H9 (cell line): ENCODE results near the gene SMPX. TPM values are rescaled to one million over a fixed set of nuclear protein-coding genes. Genes with fewer than 3 reads are reported as not detected.

Experiments used
- DNase-seq: peaks from one replicate; pipeline ENCODE4 v3.0.0-alpha.2; 2017
- H2AFZ ChIP-seq: one replicate; pipeline ENCODE4 v1.6.1; 2013; ENCODE audit warnings: mild to moderate bottlenecking, low read length, control low read depth, moderate library complexity
- H2AK5ac ChIP-seq: 2 replicates; pipeline ENCODE4 v1.6.1; 2013; ENCODE audit warnings: low read length, control low read depth, mixed read lengths; ENCODE audit not compliant: insufficient read length
- H2BK120ac ChIP-seq: one replicate; pipeline ENCODE4 v1.6.1; 2013; ENCODE audit warnings: low read depth, mild to moderate bottlenecking, low read length, control low read depth, inconsistent platforms; ENCODE audit not compliant: poor library complexity, severe bottlenecking
- H2BK12ac ChIP-seq: 2 replicates; pipeline ENCODE4 v1.6.1; 2013; ENCODE audit warnings: low read length, control low read depth, mixed read lengths, low read depth; ENCODE audit not compliant: insufficient read length
- H2BK15ac ChIP-seq: 2 replicates; pipeline ENCODE4 v1.6.1; 2013; ENCODE audit warnings: low read depth, low read length, control low read depth
- H2BK20ac ChIP-seq: one replicate; pipeline ENCODE4 v1.6.1; 2013; ENCODE audit warnings: low read depth, mild to moderate bottlenecking, low read length, control low read depth, inconsistent platforms; ENCODE audit not compliant: poor library complexity, severe bottlenecking
- H2BK5ac ChIP-seq: 2 replicates; pipeline ENCODE4 v1.6.1; 2013; ENCODE audit warnings: low read length, control low read depth, mixed read lengths; ENCODE audit not compliant: insufficient read length
- H3K14ac ChIP-seq: 2 replicates; pipeline ENCODE4 v1.6.1; 2013; ENCODE audit warnings: low read length, control low read depth; ENCODE audit not compliant: insufficient read depth
- H3K18ac ChIP-seq: 2 replicates; pipeline ENCODE4 v1.6.1; 2013; ENCODE audit warnings: low read depth, mild to moderate bottlenecking, mixed read lengths, low read length, control low read depth; ENCODE audit not compliant: insufficient read length
- H3K23ac ChIP-seq: 2 replicates; pipeline ENCODE4 v1.6.1; 2013; ENCODE audit warnings: low read length, control low read depth, mixed read lengths, low read depth; ENCODE audit not compliant: insufficient read length
- H3K23me2 ChIP-seq: 2 replicates; pipeline ENCODE4 v1.6.1; 2013; ENCODE audit warnings: low read depth, mild to moderate bottlenecking, mixed read lengths, low read length, control low read depth; ENCODE audit not compliant: insufficient read length, poor library complexity, severe bottlenecking
- H3K27ac ChIP-seq: 2 replicates; pipeline ENCODE4 v1.5.1; 2013; ENCODE audit warnings: low read length, control low read depth, mixed read lengths, low read depth; ENCODE audit not compliant: insufficient read length
- H3K27me3 ChIP-seq: 2 replicates; pipeline ENCODE4 v1.6.1; 2013; ENCODE audit warnings: low read length, control low read depth, inconsistent platforms; ENCODE audit not compliant: insufficient read depth
- H3K4ac ChIP-seq: 2 replicates; pipeline ENCODE4 v1.6.1; 2013; ENCODE audit warnings: low read depth, mild to moderate bottlenecking, control low read depth, inconsistent platforms, low read length, moderate library complexity
- H3K4me1 ChIP-seq: 2 replicates; pipeline ENCODE4 v1.6.1; 2013; ENCODE audit warnings: low read length, control low read depth, inconsistent platforms; ENCODE audit not compliant: insufficient read depth
- H3K4me2 ChIP-seq: 2 replicates; pipeline ENCODE4 v1.6.1; 2013; ENCODE audit warnings: low read length, control low read depth, mixed read lengths; ENCODE audit not compliant: insufficient read length, insufficient read depth
- H3K56ac ChIP-seq: 2 replicates; pipeline ENCODE4 v1.6.1; 2013; ENCODE audit warnings: low read depth, mild to moderate bottlenecking, mixed read lengths, low read length, control low read depth; ENCODE audit not compliant: insufficient read length
- H3K79me1 ChIP-seq: 2 replicates; pipeline ENCODE4 v1.6.1; 2013; ENCODE audit warnings: low read depth, mild to moderate bottlenecking, moderate library complexity, low read length, control low read depth, inconsistent platforms; ENCODE audit not compliant: insufficient read depth, poor library complexity, severe bottlenecking
- H3K79me2 ChIP-seq: 2 replicates; pipeline ENCODE4 v1.6.1; 2013; ENCODE audit warnings: low read length, control low read depth, inconsistent platforms; ENCODE audit not compliant: insufficient read depth
- H3K9ac ChIP-seq: 2 replicates; pipeline ENCODE4 v1.6.1; 2013; ENCODE audit warnings: low read length, control low read depth, mixed read lengths; ENCODE audit not compliant: insufficient read length; ENCODE audit errors: extremely low read depth
- H3K9me3 ChIP-seq: one replicate; pipeline ENCODE4 v1.6.1; 2013; ENCODE audit warnings: low read depth, low read length, inconsistent platforms; ENCODE audit not compliant: control insufficient read depth
- H3T11ph ChIP-seq: one replicate; pipeline ENCODE4 v1.6.1; 2013; ENCODE audit warnings: mild to moderate bottlenecking, low read length, control low read depth, inconsistent platforms
- H4K20me1 ChIP-seq: one replicate; pipeline ENCODE4 v1.6.1; 2013; ENCODE audit not compliant: control insufficient read depth, insufficient read length, insufficient read depth
- H4K5ac ChIP-seq: 2 replicates; pipeline ENCODE4 v1.6.1; 2013; ENCODE audit warnings: low read depth, mild to moderate bottlenecking, mixed read lengths, low read length, control low read depth; ENCODE audit not compliant: insufficient read length
- H4K8ac ChIP-seq: replicated peaks from 2 replicates; pipeline ENCODE4 v1.6.1; 2013; ENCODE audit warnings: low read length, control low read depth, mixed read lengths, low read depth; ENCODE audit not compliant: insufficient read length
- H4K91ac ChIP-seq: 2 replicates; pipeline ENCODE4 v1.6.1; 2013; ENCODE audit warnings: low read depth, mild to moderate bottlenecking, moderate library complexity, mixed read lengths, low read length, control low read depth; ENCODE audit not compliant: insufficient read length
- H3K27ac Mint-ChIP-seq, 3 experiments: 2 replicates in 2 of 3; 3 replicates in 1 of 3; pipeline ENCODE4 v1.8.0; 2020 to 2021; ENCODE audit warnings: mixed read lengths in 3 of 3, mild to moderate bottlenecking in 1 of 3, moderate library complexity in 1 of 3
- H3K27me3 Mint-ChIP-seq: 2 replicates; pipeline ENCODE4 v1.8.0; 2021; ENCODE audit warnings: low read depth, mild to moderate bottlenecking, moderate library complexity, mixed read lengths
- H3K36me3 Mint-ChIP-seq, 3 experiments: 2 replicates in 2 of 3; 3 replicates in 1 of 3; pipeline ENCODE4 v1.8.0; 2020 to 2021; ENCODE audit warnings: low read depth in 3 of 3, mixed read lengths in 3 of 3; ENCODE audit not compliant: insufficient read depth in 1 of 3
- H3K4me1 Mint-ChIP-seq, 2 experiments: 2 replicates each; pipeline ENCODE4 v1.8.0; 2020; ENCODE audit warnings: mixed read lengths in 2 of 2
- H3K4me3 Mint-ChIP-seq, 2 experiments: 2 replicates in 1 of 2; 3 replicates in 1 of 2; pipeline ENCODE4 v1.8.0; 2020 to 2021; ENCODE audit warnings: mild to moderate bottlenecking in 2 of 2, mixed read lengths in 2 of 2, moderate library complexity in 1 of 2
- H3K9me3 Mint-ChIP-seq, 2 experiments: 2 replicates in 1 of 2; 3 replicates in 1 of 2; pipeline ENCODE4 v1.8.0; 2020; ENCODE audit warnings: mild to moderate bottlenecking in 2 of 2, mixed read lengths in 2 of 2, moderate library complexity in 1 of 2
- CTCF ChIP-seq: fragments of 200-600 bp; sonication (generic); conservative IDR thresholded peaks from 3 replicates; pipeline ENCODE4 v1.8.0; 2021; ENCODE audit warnings: antibody characterized with exemption, mild to moderate bottlenecking
- WGBS: extraction: QIAGEN DNeasy Blood & Tissue Kit; methylation state at CpG from one replicate; pipeline ENCODE4 v1.1.7; 2013; ENCODE audit warnings: missing lambda C conversion rate, low lambda C conversion rate, mixed read lengths; ENCODE audit not compliant: insufficient read length; ENCODE audit errors: extremely low coverage; 5-methylcytosine and 5-hydroxymethylcytosine counted together
- total RNA-seq: library from RNA; stranded (reverse); gene quantifications from 2 replicates; pipeline ENCODE4 v1.2.1, GENCODE V29; 2021

Gene SMPX
- total RNA-seq, 1 experiment from 2014 or later = not detected

GRCh38 chrX:21717802-21718201, 40.1 kb downstream of the SMPX start:
- no peaks in the 10 kb centered on the region for H3K4me1 ChIP-seq
- no peak for TF ChIP-seq CTCF
- H3K4me3 Mint-ChIP-seq = no peak overlapping the region

More at GRCh38 chrX:21717802-21718201, 40.1 kb downstream of the SMPX start:
- Histone ChIP-seq H3K9ac (no peak overlapping the region), H3K23me2 (no peaks in the 10 kb centered on the region), H3K27me3 (no peaks in the 10 kb centered on the region), H2AK5ac (no peak overlapping the region), H3K27ac (no peak overlapping the region), H3K9me3 (peaks cover 7% of the 10 kb centered on the region), H4K91ac (no peak overlapping the region), H2AFZ (no peak overlapping the region), H4K5ac (no peak overlapping the region), H2BK12ac (no peak overlapping the region), H3T11ph (no peak overlapping the region), H3K79me1 (no peaks in the 10 kb centered on the region), H3K79me2 (no peaks in the 10 kb centered on the region), H3K4ac (no peak overlapping the region), H2BK5ac (no peak overlapping the region), H3K4me2 (no peak overlapping the region), H2BK15ac (no peak overlapping the region), H3K14ac (no peak overlapping the region), H4K20me1 (no peaks in the 10 kb centered on the region), H4K8ac (no peak overlapping the region), H3K18ac (no peak overlapping the region), H3K56ac (no peak overlapping the region), H3K23ac (no peak overlapping the region), H2BK120ac (no peak overlapping the region), H2BK20ac (no peak overlapping the region)
- Mint-ChIP-seq H3K9me3 (peaks cover 10 to 42% of the 10 kb centered on the region in 2 experiments; a peak in 4 of 5 replicates), H3K27me3 (no peaks in the 10 kb centered on the region), H3K4me1 (peaks cover 2 to 6% of the 10 kb centered on the region in 2 experiments; a peak in 3 of 4 replicates), H3K27ac (no peak overlapping the region; a peak in 1 of 7 replicates), H3K36me3 (peaks cover 2 to 9% (median 2%) of the 10 kb centered on the region in 3 experiments; a peak in 4 of 7 replicates)
- DNase-seq = no peak
- WGBS = no CpG with 5 or more reads among the region's 7 CpGs
